Measurements from ENCODE around the gene REP15.

GRCh38 chr12:27657296-27657695 is 39.0 kb upstream of the REP15 start:
- no peak for TF ChIP-seq TAF1 (IDR thresholded peaks at IDR 0.05; ENCODE audit: low read depth, low read length)
- no peak for TF ChIP-seq POLR2A (IDR thresholded peaks at IDR 0.05; ENCODE audit: low read depth, low read length)
- no peak for TF ChIP-seq POLR2AphosphoS5 (IDR thresholded peaks at IDR 0.05; ENCODE audit: low read depth, low read length)
- no peak for TF ChIP-seq PAX5 (IDR thresholded peaks at IDR 0.05; ENCODE audit: insufficient read depth, low read length, severe bottlenecking)
- no peak for TF ChIP-seq POU2F2 (IDR thresholded peaks at IDR 0.05; ENCODE audit: low read depth, low read length)

Measured in GM12891 (cell line).